GM18498 (cell line): Measurements from ENCODE around the gene WBP4.
"Not testable (repeated sequence)": the region's sequence is repeated elsewhere in the genome, so short reads cannot be mapped to it uniquely, and the experiment has no call there.

Source experiments
- ATAC-seq: cut with Tn5 transposase; IDR thresholded peaks from one replicate; pipeline ENCODE4 v1.9.1; 2021; ENCODE audit warnings: mild to moderate bottlenecking, moderate library complexity; ENCODE audit not compliant: unreplicated experiment

WBP4 gene, protein sequence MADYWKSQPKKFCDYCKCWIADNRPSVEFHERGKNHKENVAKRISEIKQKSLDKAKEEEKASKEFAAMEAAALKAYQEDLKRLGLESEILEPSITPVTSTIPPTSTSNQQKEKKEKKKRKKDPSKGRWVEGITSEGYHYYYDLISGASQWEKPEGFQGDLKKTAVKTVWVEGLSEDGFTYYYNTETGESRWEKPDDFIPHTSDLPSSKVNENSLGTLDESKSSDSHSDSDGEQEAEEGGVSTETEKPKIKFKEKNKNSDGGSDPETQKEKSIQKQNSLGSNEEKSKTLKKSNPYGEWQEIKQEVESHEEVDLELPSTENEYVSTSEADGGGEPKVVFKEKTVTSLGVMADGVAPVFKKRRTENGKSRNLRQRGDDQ

DNA sequence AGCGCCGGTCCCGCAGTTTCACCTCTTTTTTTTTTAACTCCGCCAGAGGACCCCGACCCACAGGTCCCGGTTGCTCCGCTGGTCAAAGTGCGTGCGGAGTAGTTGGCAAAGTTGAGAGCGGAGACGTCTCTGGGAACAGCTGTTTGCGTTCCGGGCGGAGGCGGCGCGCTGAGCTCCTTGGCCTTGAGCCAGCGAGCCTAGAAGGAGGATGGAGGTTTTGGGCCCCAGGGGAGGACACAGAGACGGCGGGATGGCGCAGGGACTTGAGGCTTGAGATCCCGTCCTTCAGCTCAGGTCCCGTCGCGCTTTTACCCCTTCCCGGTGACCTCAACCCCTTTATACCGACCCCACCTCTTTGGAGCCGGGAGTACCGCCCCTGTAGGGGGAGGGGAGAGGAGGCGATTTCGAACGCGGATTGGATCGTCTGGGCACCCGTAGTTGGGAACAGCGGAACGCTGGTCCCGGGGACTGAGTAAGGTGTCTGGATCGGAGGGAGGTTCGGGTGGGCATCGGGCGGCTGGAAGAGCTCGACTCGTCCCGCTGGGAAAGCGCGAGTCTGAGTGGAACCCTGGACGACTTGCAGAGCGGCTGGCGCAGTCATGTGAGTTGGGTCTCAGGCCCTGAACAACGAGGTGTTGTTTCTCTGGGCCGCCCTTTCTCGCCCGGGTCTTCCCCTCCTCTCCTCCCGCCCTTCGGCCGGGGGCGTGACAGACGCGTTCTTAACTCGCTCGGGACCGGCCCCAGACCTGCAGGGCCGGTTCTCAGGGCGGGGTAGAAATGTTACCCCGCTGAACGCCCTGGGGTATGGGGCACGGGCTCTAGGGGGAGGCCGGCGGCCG, at the start of gene WBP4:
Gene WBP4, plus strand, starts transcription at position 435 of the 839 bp plus-strand sequence. Its CDS starts 165 bp downstream, at position 600.
- ATAC-seq, result peak; percentile 74

DNA sequence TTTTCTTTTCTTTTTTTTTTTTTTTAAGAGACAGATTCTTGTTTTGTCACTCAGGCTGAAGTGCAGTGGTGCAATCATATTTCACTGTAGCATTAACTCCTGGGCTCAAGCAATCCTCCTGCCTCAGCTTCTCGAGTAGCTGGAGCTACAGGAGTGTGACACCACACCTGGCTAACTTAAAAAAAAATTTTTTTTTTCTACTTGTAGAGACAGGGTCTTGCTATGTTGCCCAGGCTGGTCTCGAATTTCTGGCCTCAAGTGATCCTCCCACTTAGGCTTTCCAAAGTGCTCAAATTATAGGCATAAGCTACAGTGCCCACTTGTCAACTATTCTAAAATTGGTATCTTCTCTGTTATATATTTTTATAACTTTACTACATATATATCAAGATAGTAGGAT, 48.8 kb upstream of the WBP4 start:
- no peak for ATAC-seq

DNA sequence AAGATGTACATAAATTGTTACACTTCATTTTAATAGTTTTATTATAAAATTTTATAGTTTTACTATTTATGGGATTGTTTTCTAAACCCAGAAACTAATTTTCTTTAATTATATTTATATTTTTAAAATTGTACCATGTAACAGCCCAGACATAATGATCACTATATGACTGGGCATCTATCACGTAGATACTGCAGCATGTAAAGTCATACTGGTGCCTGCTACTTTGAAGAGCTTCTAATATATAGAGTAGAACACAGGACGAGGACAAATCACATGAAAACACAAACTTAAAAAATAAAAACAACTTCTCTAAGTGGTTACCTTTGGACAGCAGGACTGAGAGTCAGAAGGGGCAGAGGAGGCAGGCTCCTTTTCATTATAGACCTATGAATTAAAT, 47.5 kb upstream of the WBP4 start:
- ATAC-seq, result no peak

DNA sequence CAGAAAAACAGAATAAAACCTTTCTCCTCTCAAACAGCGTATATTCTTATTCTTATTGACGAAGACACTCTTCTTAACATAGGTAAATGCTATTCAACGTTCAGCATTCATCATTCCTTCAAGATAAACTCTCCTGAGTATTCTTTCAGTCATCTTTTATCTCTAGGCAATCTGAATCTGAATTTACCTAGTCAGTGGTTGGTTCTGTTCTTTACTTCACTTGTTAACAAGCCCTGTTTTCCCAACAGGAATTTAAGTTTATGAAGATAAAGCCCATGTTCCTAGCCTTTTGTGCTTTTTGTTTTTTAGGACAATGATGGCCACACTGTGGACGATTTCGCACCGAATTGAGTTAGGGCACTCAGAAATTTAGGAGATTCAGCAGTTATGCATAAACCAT, 45.4 kb upstream of the WBP4 start:
- no peak for ATAC-seq

DNA sequence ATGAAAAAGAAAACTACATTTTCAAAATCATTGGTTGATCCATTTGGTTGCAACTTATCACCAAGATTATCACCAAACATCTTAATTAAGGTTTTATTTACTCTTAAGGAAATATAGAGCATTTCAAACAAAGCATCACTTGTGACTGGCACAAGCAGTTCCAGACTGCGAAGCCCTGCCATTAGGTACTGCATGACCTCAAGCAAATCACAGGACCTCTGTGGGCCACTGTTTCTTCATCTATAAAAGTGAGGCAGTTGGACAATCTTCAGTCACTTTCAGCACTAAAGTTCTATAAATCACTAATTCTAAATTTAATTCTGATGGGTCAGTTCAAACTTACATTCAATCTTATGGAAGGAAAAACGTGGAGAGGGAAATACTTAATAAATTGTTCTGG, 44.1 kb upstream of the WBP4 start:
- ATAC-seq, result peak; percentile 31

DNA sequence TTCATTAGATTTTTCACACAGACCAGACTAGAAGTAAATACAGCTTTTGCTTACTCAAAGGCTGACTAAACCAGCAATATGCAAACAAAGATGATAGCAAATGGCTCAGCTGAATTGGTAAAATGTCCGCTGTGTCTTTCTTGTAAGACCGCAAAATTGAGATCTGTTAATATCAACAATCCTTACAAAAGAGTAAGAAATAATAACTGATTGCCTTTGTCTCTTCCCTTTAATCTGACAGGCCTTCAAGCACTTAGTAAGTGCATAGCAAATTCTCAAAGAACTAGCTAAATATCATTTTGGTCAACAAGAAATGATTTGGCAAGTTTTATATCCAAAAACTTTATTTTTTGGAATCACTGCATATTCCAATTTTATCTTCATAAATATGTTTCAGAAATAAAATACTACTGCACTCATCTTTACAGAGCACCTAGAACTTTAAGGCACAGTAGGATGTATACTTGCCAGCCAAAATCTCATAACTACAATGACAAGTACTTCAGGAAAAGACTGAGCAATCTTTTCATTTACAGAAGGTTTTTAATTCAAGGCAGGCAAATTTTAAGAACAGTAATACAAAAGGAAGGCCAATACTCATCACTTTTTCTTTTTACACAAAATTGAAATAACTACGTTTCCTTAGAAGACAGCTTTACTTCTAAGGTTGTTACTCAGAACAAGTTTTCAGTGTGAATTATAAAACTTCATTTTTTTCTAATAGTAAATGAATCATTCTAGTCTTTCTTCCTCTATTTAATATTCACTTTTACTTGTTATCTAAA, 43.3 kb upstream of the WBP4 start:
- ATAC-seq, result no peak

DNA sequence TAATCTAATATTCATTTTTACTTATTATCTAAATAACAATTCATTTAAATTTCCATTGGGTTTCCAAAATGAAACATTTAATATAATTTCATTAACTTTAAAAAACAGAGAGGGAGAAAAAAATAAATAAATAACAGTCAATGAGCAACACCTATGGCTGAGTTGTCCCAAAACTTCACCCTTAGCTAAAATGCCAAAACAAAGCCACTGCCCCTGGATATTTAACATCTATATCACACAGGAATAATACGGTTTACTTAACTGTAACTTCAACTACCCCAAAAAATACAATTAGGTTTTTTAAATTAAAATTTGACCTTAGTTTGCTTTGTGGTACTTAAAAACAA, 42.7 kb upstream of the WBP4 start:
- ATAC-seq, result no peak

DNA sequence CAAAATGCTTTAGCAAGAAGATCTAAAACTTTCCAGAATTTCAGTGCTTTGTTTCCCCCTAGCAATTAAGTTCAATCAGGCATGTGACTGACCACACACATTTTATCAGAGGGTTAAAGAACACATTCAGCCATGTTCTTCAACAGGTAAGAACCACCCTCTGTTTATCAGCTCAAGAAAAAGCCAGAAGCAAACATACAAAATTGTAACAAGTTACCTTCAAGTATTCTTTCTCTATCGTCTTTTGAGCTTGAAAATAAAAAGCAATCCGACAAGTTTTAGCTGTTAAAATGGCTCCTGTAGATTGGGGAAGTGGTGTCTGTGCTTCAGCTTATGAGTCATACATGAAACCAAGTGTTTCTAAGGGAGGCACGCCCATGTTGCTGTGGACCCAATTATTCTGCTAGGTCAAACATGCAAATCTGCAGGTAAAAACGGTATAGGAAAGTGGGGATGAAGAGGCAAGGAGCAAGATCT, 42.3 kb upstream of the WBP4 start, which contains the start of gene ELF1:
Gene ELF1, minus strand, starts transcription at position 306 of the 477 bp plus-strand sequence. CDS start 37,262 bp downstream, outside the sequence.
- ATAC-seq, result peak; percentile 91

DNA sequence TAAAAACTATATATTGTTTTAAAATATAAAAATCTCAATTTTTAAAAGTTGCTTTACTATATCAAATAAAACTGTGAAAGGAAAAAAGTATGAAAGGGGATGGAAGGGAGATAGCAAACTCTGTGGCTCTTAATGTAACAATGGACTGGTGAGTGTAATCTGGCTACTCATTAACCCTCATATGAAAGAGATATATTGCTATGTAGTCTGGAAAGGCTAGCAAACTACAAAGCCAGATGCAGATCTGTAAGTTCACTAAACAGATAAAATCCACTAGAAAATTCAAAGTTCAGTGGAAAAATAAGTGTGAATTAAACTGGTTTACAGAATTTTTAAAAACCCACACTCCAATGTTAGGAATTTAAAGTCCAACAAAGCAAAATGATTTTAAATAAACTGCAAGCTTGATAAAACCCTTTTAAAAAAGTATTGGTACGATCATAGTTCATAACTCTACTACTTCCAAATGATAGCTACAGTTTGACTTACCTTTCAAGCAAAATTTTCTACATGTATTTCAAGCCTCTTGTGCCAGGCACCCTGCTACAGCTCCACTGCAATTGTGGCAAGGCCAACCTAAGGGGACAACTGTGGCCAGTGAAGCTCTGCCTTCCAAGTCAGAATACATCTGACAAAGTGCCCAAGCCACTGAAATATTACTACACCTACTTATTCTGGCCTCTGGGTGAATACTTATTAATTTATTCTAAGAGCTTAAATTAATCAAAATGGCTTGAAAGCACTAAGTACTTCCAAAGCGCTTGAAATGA, 41.5 kb upstream of the WBP4 start:
- peak; percentile 36 for ATAC-seq

DNA sequence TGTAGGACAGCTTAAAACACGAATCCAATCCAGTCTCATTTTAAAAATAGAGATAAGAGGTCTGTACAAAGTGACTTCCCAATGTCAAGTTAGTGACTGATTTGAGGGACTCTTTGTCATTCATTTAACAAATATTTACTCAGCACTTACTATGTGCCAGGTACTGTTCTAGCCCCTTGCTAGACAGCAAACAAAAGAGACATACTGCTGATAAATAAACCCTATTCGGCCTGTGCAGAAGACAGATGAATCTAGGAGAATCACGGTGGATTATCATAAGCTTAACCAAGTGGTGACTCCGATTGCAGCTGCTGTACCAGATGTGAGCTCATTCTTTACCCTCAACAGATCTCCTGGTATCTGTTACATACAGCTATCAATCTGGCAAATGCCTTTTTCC, 35.8 kb upstream of the WBP4 start:
- ATAC-seq, result no peak

DNA sequence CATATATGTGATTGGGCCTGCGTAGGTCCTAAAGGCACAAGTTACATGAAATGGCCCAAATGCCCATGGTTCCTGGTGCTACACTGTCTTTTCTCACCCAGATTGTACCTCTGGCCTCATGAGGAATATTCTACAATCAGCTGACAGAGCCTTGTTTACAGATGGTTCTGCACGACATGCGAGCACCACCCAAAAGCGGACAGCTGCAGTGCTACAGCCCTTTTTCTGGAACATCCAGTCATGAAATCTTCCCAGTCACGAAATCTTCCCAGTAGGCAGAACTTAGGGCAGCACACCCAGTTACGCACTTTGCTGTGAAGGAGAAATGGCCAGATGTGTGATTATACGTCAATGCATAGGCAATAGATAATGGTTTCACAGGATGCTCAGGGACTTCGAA, 34.5 kb upstream of the WBP4 start:
- ATAC-seq, result no peak

DNA sequence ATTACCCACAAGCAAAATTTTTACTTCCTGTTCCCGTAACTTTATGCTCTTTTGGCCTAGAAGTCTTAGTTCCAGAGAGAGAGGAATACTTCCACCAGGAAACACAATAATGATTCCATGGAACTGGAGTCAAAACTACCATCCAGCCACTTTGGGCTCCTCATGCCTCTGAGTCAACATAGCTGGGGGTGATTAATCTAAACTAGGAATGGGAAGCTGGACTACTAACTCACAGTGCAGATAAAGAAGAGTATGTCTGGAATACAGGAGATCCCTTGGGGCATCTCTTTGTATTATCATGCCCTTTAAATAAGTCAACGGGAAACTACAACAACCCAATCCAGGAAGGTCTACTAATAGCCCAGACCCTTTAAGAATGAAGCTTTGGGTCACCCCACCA, 33.3 kb upstream of the WBP4 start:
- ATAC-seq, result no peak

DNA sequence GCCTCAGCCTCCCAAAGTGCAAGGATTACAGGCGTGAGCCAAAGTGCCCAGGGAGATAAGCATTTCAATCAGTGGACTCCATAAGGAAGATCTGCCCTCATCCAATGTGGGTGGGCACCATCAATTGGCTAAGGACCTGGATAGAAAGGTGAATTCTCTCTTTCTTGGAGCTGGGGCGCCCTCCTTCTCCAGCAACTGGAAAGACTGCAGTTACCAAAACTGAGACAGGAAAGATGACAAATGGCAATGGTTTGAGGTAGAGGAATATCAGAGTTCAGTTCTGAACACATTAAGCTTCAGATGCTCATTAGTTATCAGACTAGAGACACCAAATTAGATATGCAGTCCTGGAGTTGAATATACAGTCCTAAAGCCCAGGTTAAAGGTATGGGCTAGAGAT, 31.7 kb upstream of the WBP4 start:
- ATAC-seq, result no peak

DNA sequence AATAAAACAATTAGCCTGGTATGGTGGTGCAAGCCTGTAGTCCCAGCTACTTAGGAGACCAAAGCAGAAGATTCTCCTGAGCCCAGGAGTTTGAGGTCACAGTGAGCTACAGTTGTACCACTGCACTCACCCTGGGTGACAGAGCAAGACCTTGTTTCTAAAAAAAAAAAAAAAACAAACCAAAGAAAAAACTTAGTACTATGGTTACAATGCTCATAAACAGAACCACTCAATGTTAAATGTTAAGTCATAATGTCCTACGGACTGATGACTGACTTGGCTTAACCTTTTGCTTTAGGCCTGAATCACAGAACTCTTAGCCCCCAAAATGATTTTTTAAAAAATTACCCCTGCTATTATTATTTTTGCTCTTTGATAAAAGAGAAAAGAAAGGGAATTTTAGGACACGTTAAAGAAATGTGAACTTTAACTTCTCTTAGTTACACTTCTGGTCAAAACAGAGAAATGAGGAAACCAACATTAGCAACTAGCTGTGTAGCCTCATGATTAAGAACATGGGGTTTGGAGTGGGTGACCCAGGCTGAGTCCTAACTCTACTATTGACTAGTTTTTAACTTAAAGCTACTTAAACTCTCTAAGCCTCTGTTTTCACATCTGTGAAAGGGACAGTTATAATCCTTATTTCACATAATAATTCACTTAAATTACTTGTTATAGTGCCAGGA, 28.5 kb upstream of the WBP4 start:
- no peak for ATAC-seq

DNA sequence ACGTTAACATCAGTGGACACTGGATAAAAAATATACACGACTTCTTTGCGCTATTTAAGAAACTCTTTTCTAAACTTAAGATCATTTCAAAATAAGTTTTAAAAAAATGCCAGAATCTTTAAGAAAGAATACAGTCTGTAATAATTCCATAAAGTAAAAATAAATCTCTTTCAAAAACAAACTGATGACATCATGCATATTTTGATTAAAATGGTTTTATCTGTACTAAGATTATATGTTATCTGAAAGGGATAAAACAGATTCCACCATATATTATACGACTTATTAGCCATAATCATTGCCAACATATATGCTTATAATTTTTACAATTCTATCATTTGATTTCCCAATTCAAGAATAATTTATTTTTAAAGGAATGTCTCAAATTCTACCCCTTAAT, 26.9 kb upstream of the WBP4 start:
- no peak for ATAC-seq

DNA sequence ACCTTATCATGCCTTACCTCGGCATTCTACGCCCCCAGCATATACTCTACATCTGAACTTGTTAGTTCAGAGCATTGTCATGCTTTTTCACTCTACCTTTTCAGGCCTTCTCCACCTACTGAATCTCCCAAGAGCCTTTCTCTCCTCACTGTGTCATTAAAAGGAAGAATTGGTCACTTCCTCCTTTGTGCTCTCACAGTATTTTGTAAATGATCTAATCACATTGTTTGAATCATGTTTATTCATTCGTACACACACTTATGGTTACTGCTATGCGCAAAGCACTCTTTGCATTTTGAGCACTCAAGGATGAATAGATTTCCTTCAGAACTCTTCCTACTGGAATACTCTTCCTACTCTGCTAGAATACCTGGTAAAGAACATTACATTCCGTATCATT, 26.4 kb upstream of the WBP4 start:
- no peak for ATAC-seq

DNA sequence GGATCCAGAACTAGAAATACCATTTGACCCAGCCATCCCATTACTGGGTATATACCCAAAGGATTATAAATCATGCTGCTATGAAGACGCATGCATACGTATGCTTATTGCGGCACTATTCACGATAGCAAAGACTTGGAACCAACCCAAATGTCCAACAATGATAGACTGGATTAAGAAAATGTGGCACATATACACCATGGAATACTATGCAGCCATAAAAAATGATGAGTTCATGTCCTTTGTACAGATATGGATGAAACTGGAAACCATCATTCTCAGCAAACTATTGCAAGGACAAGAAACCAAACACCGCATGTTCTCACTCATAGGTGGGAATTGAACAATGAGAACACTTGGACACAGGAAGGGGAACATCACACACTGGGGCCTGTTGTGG, 24.8 kb upstream of the WBP4 start:
- not testable (repeated sequence) for ATAC-seq

DNA sequence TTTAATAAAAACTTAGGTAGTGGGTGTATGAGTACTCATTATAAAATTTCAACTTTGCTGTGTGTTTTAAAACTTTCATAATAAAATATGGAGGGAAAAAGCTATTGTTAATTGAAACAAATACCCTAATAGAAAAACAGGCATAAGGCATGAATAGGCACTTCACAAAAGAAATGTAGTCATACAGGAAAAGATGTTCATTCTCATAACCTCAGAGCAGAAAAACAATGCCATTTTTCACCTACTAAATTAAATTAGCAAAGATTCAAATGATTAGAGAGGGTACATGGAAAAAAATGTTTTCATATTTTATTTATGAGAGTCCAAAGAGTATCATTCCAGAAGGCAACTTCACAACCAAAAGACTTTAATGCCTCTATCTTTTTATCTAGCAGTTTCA, 21.6 kb upstream of the WBP4 start:
- ATAC-seq, result no peak

DNA sequence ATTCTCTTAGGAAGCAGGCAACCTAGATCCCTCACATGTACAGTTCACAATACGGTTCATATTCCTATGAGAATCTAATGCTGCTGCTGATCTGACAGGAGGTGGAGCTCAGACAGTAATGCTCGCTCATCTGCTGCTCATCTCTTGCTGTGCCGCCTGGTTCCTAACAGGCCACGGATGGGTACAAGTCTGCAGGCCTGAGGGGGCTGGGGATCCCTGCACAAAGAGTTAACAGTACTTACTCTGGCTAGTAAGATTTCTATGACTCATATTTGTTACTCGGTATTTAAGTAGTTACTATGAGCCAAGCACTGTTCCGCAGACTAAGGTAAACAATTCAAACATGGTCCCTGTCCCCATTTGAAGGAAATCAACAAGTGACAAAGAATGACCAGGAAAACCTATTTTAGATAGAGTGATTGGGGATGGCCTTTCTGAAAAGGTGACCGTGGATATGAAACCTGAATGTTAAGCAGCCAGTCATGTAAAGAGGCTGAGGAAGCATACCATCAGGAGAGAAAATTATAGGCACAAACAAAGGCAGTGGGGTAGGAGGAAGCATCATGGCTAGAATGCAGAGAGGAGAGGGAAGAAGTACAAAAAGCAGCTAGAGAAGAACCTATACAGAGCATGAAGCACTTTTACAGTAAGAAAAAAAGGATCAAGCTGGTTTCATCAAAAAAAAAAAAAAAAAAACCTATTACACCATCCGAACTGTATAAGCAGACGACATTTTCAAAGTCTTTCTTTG, 20.6 kb upstream of the WBP4 start:
- ATAC-seq, result no peak
